ENCODE measurements around the gene RDH11. TPM values are rescaled to one million over a fixed set of nuclear protein-coding genes. Genes with fewer than 3 reads are reported as not detected.
"Not testable (repeated sequence)": the region's sequence is repeated elsewhere in the genome, so short reads cannot be mapped to it uniquely, and the experiment has no call there.

RDH11 gene
- total and polyA plus RNA-seq, 8 donors: 6.9 to 71.6 (median 24.8) TPM

- H3K36me3 ChIP-seq: no peaks in the 10 kb centered on the region
- WGBS, 5 donors: 4 to 19% (median 7%) methylated on average over 3 of the region's 3 CpGs
- H3K9me3 ChIP-seq: no peaks in the 10 kb centered on the region
- DNase-seq: peak; percentile 69 to 87
- H3K4me3 ChIP-seq: peak overlapping the region in 3 of 4 donors; percentile 15 to 29 (median 27)
- peak overlapping the region in 4 of 5 donors; percentile 16 to 72 (median 57) for H3K27ac ChIP-seq
- H3K27me3 ChIP-seq: peaks cover 0 to 4% (median 0%) of the 10 kb centered on the region in 3 donors
- peaks cover 0 to 16% (median 7%) of the 10 kb centered on the region in 4 donors for H3K4me1 ChIP-seq
- intact Hi-C loops (cut with DNase I; ENCODE audit: low total_unique reads): no loop called here
- TF ChIP-seq POLR2A (IDR thresholded peaks at IDR 0.05): no peak
- TF ChIP-seq POLR2AphosphoS5 (IDR thresholded peaks at IDR 0.05): peak in 2 of 3 donors; percentile 4 to 43
Measured at GRCh38 chr14:67722293-67722692, 26.7 kb upstream of the RDH11 start.

- Histone ChIP-seq H3K4me1 (peaks cover 0 to 16% (median 7%) of the 10 kb centered on the region in 4 donors), H3K27me3 (peaks cover 0 to 4% (median 0%) of the 10 kb centered on the region in 3 donors), H3K4me3 (peak overlapping the region in 1 of 4 donors; percentile 15), H3K9me3 (no peaks in the 10 kb centered on the region), H3K27ac (peak overlapping the region in 2 of 5 donors; percentile 16 to 66), H3K36me3 (no peaks in the 10 kb centered on the region)
- TF ChIP-seq EP300 (IDR thresholded peaks at IDR 0.05): no peak
- no peak for TF ChIP-seq CTCF (IDR thresholded peaks at IDR 0.05)
- TF ChIP-seq POLR2AphosphoS5 (IDR thresholded peaks at IDR 0.05): no peak
- TF ChIP-seq POLR2A (IDR thresholded peaks at IDR 0.05): no peak
- no peak for DNase-seq
- intact Hi-C loops (cut with DNase I; ENCODE audit: low total_unique reads): no loop called here
- 69 to 80% (median 70%) methylated on average over 5 of the region's 5 CpGs for WGBS, 5 donors
Measured at GRCh38 chr14:67721875-67722274, 26.3 kb upstream of the RDH11 start.

GRCh38 chr14:67719866-67720265 lies 24.3 kb upstream of the RDH11 start:
- no peaks in the 10 kb centered on the region for H3K27me3 ChIP-seq
- intact Hi-C loops (cut with DNase I; ENCODE audit: low total_unique reads): no loop called here
- WGBS, 5 donors: 44 to 68% (median 56%) methylated on average over 2 of the region's 2 CpGs
- no peak overlapping the region for H3K27ac ChIP-seq
- TF ChIP-seq POLR2A (IDR thresholded peaks at IDR 0.05): no peak
- no peak for TF ChIP-seq EP300 (IDR thresholded peaks at IDR 0.05)
- TF ChIP-seq CTCF (IDR thresholded peaks at IDR 0.05): no peak
- no peak for DNase-seq
- no peak overlapping the region for H3K4me3 ChIP-seq
- H3K4me1 ChIP-seq: peaks cover 0 to 16% (median 7%) of the 10 kb centered on the region in 4 donors
- no peaks in the 10 kb centered on the region for H3K9me3 ChIP-seq
- no peaks in the 10 kb centered on the region for H3K36me3 ChIP-seq

GRCh38 chr14:67719385-67719784 lies 23.8 kb upstream of the RDH11 start:
- H3K4me3 ChIP-seq; H3K9me3 ChIP-seq; H3K36me3 ChIP-seq; H3K27me3 ChIP-seq; DNase-seq; H3K27ac ChIP-seq; intact Hi-C loops (cut with DNase I; ENCODE audit: low total_unique reads): not testable (repeated sequence)
- H3K4me1 ChIP-seq: peaks cover 0 to 16% (median 7%) of the 10 kb centered on the region in 4 donors
- WGBS, 5 donors: 90 to 94% (median 92%) methylated on average over 3 of the region's 3 CpGs

- Histone ChIP-seq H3K27me3 (no peaks in the 10 kb centered on the region), H3K4me1 (peaks cover 0 to 16% (median 7%) of the 10 kb centered on the region in 4 donors), H3K27ac (no peak overlapping the region), H3K36me3 (no peaks in the 10 kb centered on the region), H3K9me3 (no peaks in the 10 kb centered on the region), H3K4me3 (no peak overlapping the region)
- DNase-seq: no peak
- WGBS, 5 donors: 73 to 84% (median 81%) methylated on average over 2 of the region's 2 CpGs
- TF ChIP-seq EP300 (IDR thresholded peaks at IDR 0.05) (no peak), POLR2A (IDR thresholded peaks at IDR 0.05) (no peak), CTCF (IDR thresholded peaks at IDR 0.05) (no peak), POLR2AphosphoS5 (IDR thresholded peaks at IDR 0.05) (no peak)
- intact Hi-C loops (cut with DNase I; ENCODE audit: low total_unique reads): no loop called here
Measured at GRCh38 chr14:67718265-67718664, 22.7 kb upstream of the RDH11 start.

All from stomach (tissue), 9 donors.